ENCODE results near the gene NR0B2. TPM values are rescaled to one million over a fixed set of nuclear protein-coding genes. Genes with fewer than 3 reads are reported as not detected.

NR0B2 gene
- total RNA-seq, 1 donor, result not detected

Other genes with a start within 250 kb of the NR0B2 start
- gene ARID1A, start 218.0 kb downstream of the NR0B2 start, total RNA-seq, result 126 TPM
- 45.5 TPM for gene PIGV, start 126.0 kb downstream of the NR0B2 start, total RNA-seq
- 23.7 TPM for gene ZDHHC18, start 87.3 kb downstream of the NR0B2 start, total RNA-seq
- gene SFN, start 50.8 kb downstream of the NR0B2 start, total RNA-seq, result 0.54 TPM
- 25.6 TPM for gene GPN2, start 23.7 kb downstream of the NR0B2 start, total RNA-seq
- gene GPATCH3, start 13.5 kb downstream of the NR0B2 start, total RNA-seq, result 11.6 TPM
- 21.8 TPM for gene NUDC, start 7.8 kb upstream of the NR0B2 start, total RNA-seq
- gene KDF1, start 46.5 kb upstream of the NR0B2 start, total RNA-seq, result under 0.01 TPM
- under 0.01 TPM for gene TRNP1, start 79.7 kb upstream of the NR0B2 start, total RNA-seq
- gene TENT5B, start 98.9 kb upstream of the NR0B2 start, total RNA-seq, result 0.27 TPM
- 6.7 TPM for gene SLC9A1, start 241.2 kb upstream of the NR0B2 start, total RNA-seq